BLaER1 treated with 17β-estradiol and CSF1 and Interleukin-3, amounts not matched to agents 10 nM and 100 nM (cell line): ENCODE data around the gene KRTCAP2.
"Not testable (repeated sequence)": the region's sequence is repeated elsewhere in the genome, so short reads cannot be mapped to it uniquely, and the experiment has no call there.

Source experiments
- H3K27ac ChIP-seq, 11 experiments: shearing (Covaris generic); formaldehyde crosslinking; 2 replicates each; pipeline ENCODE4 v1.8.1; 2022
- H3K27me3 ChIP-seq, 11 experiments: shearing (Covaris generic); formaldehyde crosslinking; 2 replicates each; pipeline ENCODE4 v1.8.1; 2022
- H3K36me3 ChIP-seq, 11 experiments: shearing (Covaris generic); formaldehyde crosslinking; 2 replicates each; pipeline ENCODE4 v1.8.1; 2022
- H3K4me1 ChIP-seq, 10 experiments: shearing (Covaris generic); formaldehyde crosslinking; 2 replicates each; pipeline ENCODE4 v1.8.1; 2022
- H3K4me2 ChIP-seq, 11 experiments: shearing (Covaris generic); formaldehyde crosslinking; 2 replicates each; pipeline ENCODE4 v1.8.1; 2022
- H3K4me3 ChIP-seq, 10 experiments: shearing (Covaris generic); formaldehyde crosslinking; 2 replicates each; pipeline ENCODE4 v1.8.1; 2022
- H3K9ac ChIP-seq, 11 experiments: shearing (Covaris generic); formaldehyde crosslinking; 2 replicates each; pipeline ENCODE4 v1.8.1; 2022
- H3K9me3 ChIP-seq, 11 experiments: shearing (Covaris generic); formaldehyde crosslinking; replicated peaks in 1 of 11; 2 replicates each; pipeline ENCODE4 v1.8.1; 2022
- H4K20me1 ChIP-seq, 11 experiments: shearing (Covaris generic); formaldehyde crosslinking; 2 replicates each; pipeline ENCODE4 v1.8.1; 2022
- Cebpa-rat ChIP-seq, 11 experiments: shearing (Covaris generic); IDR thresholded peaks; 2 replicates each; pipeline ENCODE4 v1.8.1; 2022

The KRTCAP2 gene

DNA sequence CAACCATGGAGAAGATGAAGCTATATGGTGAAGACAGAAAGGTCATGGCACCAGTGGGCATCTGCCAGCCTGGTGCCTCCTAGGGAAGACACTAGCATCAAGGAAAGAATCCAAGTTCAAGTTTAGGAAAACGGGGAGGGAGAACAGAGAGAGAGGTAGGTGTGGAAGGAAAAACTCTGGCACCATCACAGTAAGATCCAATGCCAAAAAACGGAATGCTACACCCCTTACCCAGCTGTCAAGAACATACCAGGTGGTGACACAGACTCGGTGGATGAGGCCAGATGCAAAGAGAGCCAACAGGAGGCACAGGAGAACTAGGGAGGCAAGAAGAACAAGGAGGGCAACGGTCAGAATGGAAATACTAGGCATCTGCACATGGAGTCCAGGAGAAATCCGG, 3.6 kb downstream of the KRTCAP2 start:
- H3K4me2 ChIP-seq = no peak overlapping the region
- no peaks in the 10 kb centered on the region for H3K27me3 ChIP-seq
- no peak overlapping the region for H3K4me3 ChIP-seq
- H3K36me3 ChIP-seq = peaks cover 26 to 37% (median 31%) of the 10 kb centered on the region in 11 experiments
- H3K27ac ChIP-seq = no peak overlapping the region
- TF ChIP-seq Cebpa-rat (IDR thresholded peaks at IDR 0.05) = no peak
- peaks cover 32 to 63% (median 56%) of the 10 kb centered on the region in 10 experiments for H3K4me1 ChIP-seq
- H3K9ac ChIP-seq = peak overlapping the region in 1 of 11 experiments; percentile 29; a peak in 1 of 22 replicates
- H3K9me3 ChIP-seq = peaks cover 3 to 5% (median 4%) of the 10 kb centered on the region in 11 experiments; a peak in 13 of 22 replicates
- peaks cover 0 to 21% (median 0%) of the 10 kb centered on the region in 11 experiments; a peak in 5 of 22 replicates for H4K20me1 ChIP-seq

DNA sequence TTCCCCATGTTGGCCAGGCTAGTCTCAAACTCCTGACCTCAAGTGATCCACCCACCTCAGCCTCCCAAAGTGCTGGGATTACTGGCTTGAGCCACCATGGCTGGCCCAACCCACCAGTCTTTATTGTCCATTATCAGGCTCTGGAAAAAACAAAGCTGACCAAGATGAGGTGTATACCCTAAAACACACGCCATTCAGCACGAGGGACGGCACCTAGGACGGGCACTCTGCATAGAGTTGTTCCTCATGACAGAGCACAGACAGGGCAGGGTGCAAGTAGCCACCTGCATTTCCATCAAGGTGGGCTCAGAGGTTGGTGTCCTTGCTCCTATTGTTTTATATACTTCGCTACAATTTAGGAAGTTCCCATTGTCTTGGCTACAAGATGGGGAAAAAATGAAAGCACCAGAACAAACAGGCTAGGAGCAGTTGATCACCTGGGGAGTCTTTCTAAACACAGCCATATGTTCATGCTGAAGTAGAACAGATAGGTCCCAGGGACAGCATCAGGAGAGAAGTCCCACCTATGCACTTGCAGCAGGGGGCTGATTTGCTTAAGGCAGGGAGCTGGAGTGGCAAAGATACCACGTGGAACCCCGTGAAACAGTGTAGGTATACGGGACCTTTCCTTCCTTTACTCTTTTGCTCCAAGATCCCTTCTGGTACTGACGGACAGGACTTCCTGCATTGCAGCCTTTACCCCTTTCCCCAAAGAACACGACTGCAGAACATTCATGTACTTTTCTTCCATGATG, 4.5 kb downstream of the KRTCAP2 start:
- Histone ChIP-seq H3K27me3 (no peaks in the 10 kb centered on the region), H4K20me1 (peaks cover 0 to 21% (median 0%) of the 10 kb centered on the region in 11 experiments; a peak in 5 of 22 replicates), H3K4me2 (peak overlapping the region in 6 of 11 experiments; percentile 79 to 94 (median 88); a peak in 5 of 22 replicates), H3K9me3 (peaks cover 6 to 11% (median 9%) of the 10 kb centered on the region in 11 experiments; a peak in 13 of 22 replicates), H3K9ac (no peak overlapping the region), H3K36me3 (peaks cover 26 to 37% (median 31%) of the 10 kb centered on the region in 11 experiments), H3K4me1 (peaks cover 32 to 57% (median 52%) of the 10 kb centered on the region in 10 experiments), H3K4me3 (no peak overlapping the region), H3K27ac (no peak overlapping the region)
- TF ChIP-seq Cebpa-rat (IDR thresholded peaks at IDR 0.05) = no peak

DNA sequence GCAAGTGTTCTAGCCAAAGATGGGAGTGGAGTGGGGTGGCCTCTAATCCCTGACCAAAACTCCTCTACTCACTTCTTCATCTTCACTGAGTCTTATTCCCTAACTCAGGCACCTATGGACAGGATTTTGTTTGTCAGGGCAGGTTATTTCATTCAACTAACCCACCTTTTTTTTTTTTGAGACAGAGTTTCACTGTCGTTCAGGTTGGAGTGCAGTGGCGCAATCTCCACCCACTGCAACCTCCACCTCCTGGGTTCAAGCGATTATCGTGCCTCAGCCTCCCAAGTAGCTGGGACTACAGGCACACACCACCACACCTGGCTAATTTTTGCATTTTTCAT, 5.0 kb downstream of the KRTCAP2 start:
- peak overlapping the region in 4 of 11 experiments; percentile 40 to 72 (median 66); a peak in 2 of 22 replicates for H3K9ac ChIP-seq
- peaks cover 32 to 52% (median 47%) of the 10 kb centered on the region in 10 experiments for H3K4me1 ChIP-seq
- H3K4me3 ChIP-seq = peak overlapping the region in 1 of 10 experiments; percentile 49; a peak in 1 of 20 replicates
- peaks cover 26 to 37% (median 31%) of the 10 kb centered on the region in 11 experiments for H3K36me3 ChIP-seq
- peaks cover 0 to 21% (median 0%) of the 10 kb centered on the region in 11 experiments; a peak in 5 of 22 replicates for H4K20me1 ChIP-seq
- H3K4me2 ChIP-seq = peak overlapping the region; percentile 79 to 97 (median 89); a peak in 18 of 22 replicates
- H3K27ac ChIP-seq = peak overlapping the region in 2 of 11 experiments; percentile 87 to 92; a peak in 3 of 22 replicates
- H3K27me3 ChIP-seq = not testable (repeated sequence)
- H3K9me3 ChIP-seq = peaks cover 6 to 11% (median 9%) of the 10 kb centered on the region in 11 experiments; a peak in 13 of 22 replicates

DNA sequence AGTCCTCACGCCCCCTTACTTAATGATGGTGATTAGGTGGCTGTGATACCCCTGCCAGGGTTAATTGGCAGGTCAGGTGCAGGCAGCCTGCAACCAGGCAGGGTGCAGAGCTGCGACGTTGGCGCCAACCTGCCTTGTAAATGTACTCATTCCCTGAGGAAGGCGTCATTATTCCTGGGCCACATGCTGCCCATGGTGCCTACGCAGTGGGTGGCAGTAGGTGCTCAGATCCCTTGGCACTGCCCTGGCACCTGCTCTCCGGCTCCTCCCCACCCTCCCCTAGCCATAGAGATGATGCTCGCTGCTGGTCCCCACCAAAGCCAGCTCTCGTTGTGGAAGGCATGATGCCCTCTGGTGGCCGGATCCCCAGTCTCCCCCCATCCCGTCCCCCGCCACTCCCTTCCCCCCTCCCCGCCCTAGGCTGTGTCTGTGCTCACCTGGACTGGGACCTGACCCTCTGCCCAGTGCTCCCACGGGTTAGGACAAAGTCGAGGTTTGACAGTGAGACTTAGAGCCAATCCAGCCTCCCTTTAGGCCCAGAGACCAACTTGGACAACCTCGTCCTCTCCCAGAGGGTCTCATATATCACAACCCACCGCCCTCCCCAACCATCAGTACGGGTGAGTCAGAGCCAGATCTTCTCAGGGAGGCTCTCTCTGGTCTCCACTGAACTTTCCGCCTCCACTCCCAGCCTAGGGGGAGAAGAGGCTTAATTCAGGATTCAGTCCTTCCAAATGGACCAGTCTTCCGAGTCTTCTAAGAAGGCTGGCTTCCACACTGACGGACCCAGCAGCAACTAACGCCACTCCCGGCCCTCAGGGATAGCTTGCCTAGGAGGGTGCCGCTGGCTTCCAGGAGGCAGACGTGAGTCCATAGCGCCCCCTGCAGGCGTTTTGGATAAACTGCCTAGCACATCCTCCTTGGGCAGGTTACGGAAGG, 5.7 kb downstream of the KRTCAP2 start:
- H3K4me2 ChIP-seq = peak overlapping the region; percentile 79 to 97 (median 89)

DNA sequence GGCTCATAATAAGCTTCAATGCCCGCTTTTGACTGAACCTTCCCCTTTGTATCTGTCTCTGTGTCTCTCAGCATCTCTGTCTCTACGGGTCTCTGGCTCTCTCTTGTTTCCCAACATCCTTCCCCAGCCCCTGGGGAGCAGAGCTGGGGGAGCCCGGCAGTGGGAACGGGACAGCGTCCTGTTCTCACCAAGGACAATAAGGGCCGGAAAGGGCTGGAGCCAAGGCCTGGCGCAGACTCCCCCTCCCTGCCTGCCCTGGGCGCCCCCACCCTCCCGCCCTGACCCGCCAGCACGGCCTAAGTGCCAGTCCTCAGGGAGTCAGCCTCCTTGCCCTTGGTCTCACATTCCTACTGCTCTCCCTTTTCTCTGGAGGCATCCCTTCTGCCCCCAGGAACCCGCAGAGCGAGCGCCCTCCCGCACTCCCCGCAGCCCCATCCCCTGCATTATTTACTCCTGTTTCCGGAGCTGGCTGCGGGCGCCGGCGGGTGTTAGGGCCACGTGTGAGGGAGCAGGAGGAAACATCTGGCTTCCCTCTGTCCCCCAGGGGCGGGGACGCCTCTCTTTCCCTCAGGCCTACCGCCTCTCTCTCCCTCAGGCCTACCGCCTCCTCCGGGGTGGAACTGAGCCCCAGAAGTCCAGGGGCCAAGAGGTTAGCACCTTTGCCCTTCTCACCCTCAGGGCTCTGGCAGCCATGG, 6.5 kb downstream of the KRTCAP2 start:
- no peak for TF ChIP-seq Cebpa-rat (IDR thresholded peaks at IDR 0.05)
- peak overlapping the region in 10 of 11 experiments; percentile 38 to 92 (median 82); a peak in 19 of 22 replicates for H3K27ac ChIP-seq
- peak overlapping the region; percentile 79 to 97 (median 89) for H3K4me2 ChIP-seq
- peak overlapping the region in 10 of 11 experiments; percentile 37 to 81 (median 76); a peak in 20 of 22 replicates for H3K9ac ChIP-seq
- H3K36me3 ChIP-seq = peaks cover 26 to 32% (median 31%) of the 10 kb centered on the region in 11 experiments
- H3K27me3 ChIP-seq = no peaks in the 10 kb centered on the region
- peak overlapping the region in 8 of 10 experiments; percentile 10 to 59 (median 44); a peak in 13 of 20 replicates for H3K4me3 ChIP-seq
- H3K4me1 ChIP-seq = peaks cover 23 to 43% (median 38%) of the 10 kb centered on the region in 10 experiments
- H3K9me3 ChIP-seq = peaks cover 6 to 11% (median 9%) of the 10 kb centered on the region in 11 experiments; a peak in 13 of 22 replicates
- peaks cover 0 to 21% (median 0%) of the 10 kb centered on the region in 11 experiments; a peak in 5 of 22 replicates for H4K20me1 ChIP-seq

More for the DNA sequence above, 5.7 kb downstream of the KRTCAP2 start:
- peaks cover 26 to 37% (median 31%) of the 10 kb centered on the region in 11 experiments for H3K36me3 ChIP-seq
- no peaks in the 10 kb centered on the region for H3K27me3 ChIP-seq
- peak overlapping the region in 10 of 11 experiments; percentile 42 to 92 (median 82); a peak in 18 of 22 replicates for H3K27ac ChIP-seq
- H4K20me1 ChIP-seq = peaks cover 0 to 21% (median 0%) of the 10 kb centered on the region in 11 experiments; a peak in 5 of 22 replicates
- peaks cover 6 to 11% (median 9%) of the 10 kb centered on the region in 11 experiments; a peak in 13 of 22 replicates for H3K9me3 ChIP-seq
- H3K4me3 ChIP-seq = peak overlapping the region; percentile 25 to 59 (median 46); a peak in 15 of 20 replicates
- peaks cover 31 to 51% (median 46%) of the 10 kb centered on the region in 10 experiments for H3K4me1 ChIP-seq
- H3K9ac ChIP-seq = peak overlapping the region in 9 of 11 experiments; percentile 43 to 81 (median 77); a peak in 20 of 22 replicates
- TF ChIP-seq Cebpa-rat (IDR thresholded peaks at IDR 0.05) = no peak

DNA sequence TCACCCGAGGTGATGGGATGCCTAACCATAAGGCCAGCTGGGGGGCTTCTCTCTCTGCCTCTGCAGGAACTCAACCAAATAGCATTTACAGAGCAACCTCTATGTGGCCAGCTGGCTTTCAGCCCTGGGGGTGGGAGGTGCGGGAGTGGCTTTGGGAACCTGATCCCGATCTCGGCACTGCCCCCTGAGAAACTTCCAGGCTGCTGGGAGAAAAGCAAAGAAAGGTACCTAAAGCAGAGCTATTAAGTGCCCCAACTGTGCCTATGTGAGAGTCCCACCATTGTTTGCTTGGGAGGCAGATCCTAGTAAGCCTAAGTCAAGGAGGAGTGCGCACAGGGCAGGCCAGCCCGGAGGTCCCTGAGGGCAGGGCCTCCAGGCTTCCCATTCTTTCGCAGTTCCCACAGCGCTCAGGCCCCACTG, 7.0 kb downstream of the KRTCAP2 start:
- peak overlapping the region in 10 of 11 experiments; percentile 38 to 92 (median 82); a peak in 19 of 22 replicates for H3K27ac ChIP-seq
- peaks cover 23 to 27% (median 26%) of the 10 kb centered on the region in 11 experiments for H3K36me3 ChIP-seq
- peaks cover 6 to 11% (median 9%) of the 10 kb centered on the region in 11 experiments; a peak in 13 of 22 replicates for H3K9me3 ChIP-seq
- peaks cover 18 to 38% (median 33%) of the 10 kb centered on the region in 10 experiments for H3K4me1 ChIP-seq
- H3K27me3 ChIP-seq = no peaks in the 10 kb centered on the region
- peaks cover 0 to 21% (median 0%) of the 10 kb centered on the region in 11 experiments; a peak in 5 of 22 replicates for H4K20me1 ChIP-seq
- H3K9ac ChIP-seq = peak overlapping the region in 10 of 11 experiments; percentile 37 to 81 (median 76); a peak in 18 of 22 replicates
- peak overlapping the region in 6 of 10 experiments; percentile 41 to 59 (median 46); a peak in 11 of 20 replicates for H3K4me3 ChIP-seq
- H3K4me2 ChIP-seq = peak overlapping the region; percentile 76 to 97 (median 87)
- TF ChIP-seq Cebpa-rat (IDR thresholded peaks at IDR 0.05) = no peak

DNA sequence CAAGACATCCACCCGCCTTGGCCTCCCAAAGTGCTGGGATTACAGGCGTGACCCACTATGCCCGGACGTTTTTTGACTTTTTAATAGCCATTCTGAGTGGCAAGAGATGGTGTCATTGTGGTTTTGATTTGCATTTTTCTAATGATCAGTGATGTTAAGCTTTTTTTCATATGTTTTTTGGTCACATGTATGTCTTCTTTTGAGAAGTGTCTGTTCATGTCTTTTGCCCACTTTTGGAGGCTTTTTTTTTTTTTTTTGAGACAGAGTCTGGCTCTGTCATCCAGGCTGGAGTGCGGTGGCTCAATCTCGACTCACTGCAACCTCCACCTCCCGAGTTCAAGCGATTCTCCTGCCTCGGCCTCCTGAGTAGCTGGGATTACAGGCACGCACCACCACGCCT, 8.5 kb downstream of the KRTCAP2 start:
- not testable (repeated sequence) for H3K27me3 ChIP-seq, H3K9ac ChIP-seq, H3K4me3 ChIP-seq
- H4K20me1 ChIP-seq = peaks cover 0 to 15% (median 0%) of the 10 kb centered on the region in 11 experiments; a peak in 3 of 22 replicates
- H3K9me3 ChIP-seq = peaks cover 6 to 11% (median 9%) of the 10 kb centered on the region in 11 experiments; a peak in 13 of 22 replicates
- H3K27ac ChIP-seq = peak overlapping the region in 2 of 11 experiments; percentile 89 to 92; a peak in 1 of 22 replicates
- peaks cover 18 to 40% (median 32%) of the 10 kb centered on the region in 10 experiments for H3K4me1 ChIP-seq
- H3K36me3 ChIP-seq = peaks cover 8 to 12% (median 12%) of the 10 kb centered on the region in 11 experiments
- peak overlapping the region in 1 of 11 experiments; percentile 87; a peak in 1 of 22 replicates for H3K4me2 ChIP-seq

DNA sequence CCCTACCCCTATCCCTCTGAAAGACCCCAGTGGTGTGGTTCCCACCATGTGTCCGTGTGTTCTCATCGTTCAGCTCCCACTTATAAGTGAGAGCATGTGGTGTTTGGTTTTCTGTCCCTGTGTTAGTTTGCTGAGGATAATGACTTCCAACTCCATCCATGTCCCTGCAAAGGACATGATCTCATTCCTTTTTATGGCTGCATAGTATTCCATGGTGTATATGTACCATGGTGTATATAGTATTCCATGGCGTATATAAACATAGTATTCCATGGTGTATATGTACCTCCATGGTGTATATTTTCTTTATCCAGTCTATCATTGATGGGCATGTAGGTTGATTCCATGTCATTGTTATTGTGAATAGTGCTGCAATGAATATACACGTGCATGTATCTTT, 9.3 kb downstream of the KRTCAP2 start:
- Histone ChIP-seq H3K9me3 (peaks cover 6 to 11% (median 9%) of the 10 kb centered on the region in 11 experiments; a peak in 13 of 22 replicates), H3K4me1 (peaks cover 18 to 40% (median 32%) of the 10 kb centered on the region in 10 experiments)
- H3K27ac ChIP-seq, H4K20me1 ChIP-seq, H3K36me3 ChIP-seq, H3K9ac ChIP-seq, H3K4me2 ChIP-seq, H3K4me3 ChIP-seq, H3K27me3 ChIP-seq: not testable (repeated sequence)

DNA sequence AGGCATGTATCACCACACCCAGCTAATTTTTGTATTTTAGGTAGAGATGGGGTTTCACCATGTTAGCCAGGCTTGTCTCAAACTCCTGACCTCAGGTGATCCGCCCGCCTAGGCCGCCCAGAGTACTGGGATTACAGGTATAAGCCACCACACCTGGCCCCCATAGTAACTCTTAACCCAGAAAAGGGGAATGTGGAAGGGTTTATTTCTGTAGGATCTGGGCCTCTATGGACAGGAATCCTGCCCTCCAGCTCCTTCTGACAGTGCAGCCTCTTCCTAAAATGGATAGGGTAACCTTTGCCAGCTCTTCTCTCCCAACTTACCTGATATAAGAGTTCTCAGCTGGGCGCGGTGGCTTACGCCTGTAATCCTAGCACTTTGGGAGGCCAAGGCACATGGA, 10.5 kb downstream of the KRTCAP2 start:
- not testable (repeated sequence) for H3K4me3 ChIP-seq, H3K4me2 ChIP-seq, H4K20me1 ChIP-seq, H3K36me3 ChIP-seq, H3K9ac ChIP-seq, H3K27ac ChIP-seq, H3K27me3 ChIP-seq
- peaks cover 15 to 29% (median 24%) of the 10 kb centered on the region in 10 experiments for H3K4me1 ChIP-seq
- H3K9me3 ChIP-seq = peaks cover 6 to 11% (median 9%) of the 10 kb centered on the region in 11 experiments; a peak in 13 of 22 replicates
